Measurements from ENCODE around the gene PNMA8B.
A peak's percentile ranks its signal among the peaks of the same experiment; 100 is the strongest.
"Not testable (repeated sequence)": the region's sequence is repeated elsewhere in the genome, so short reads cannot be mapped to it uniquely, and the experiment has no call there.

The PNMA8B gene

GRCh38 chr19:46513461-46514236 is 18.0 kb upstream of the PNMA8B start:
- peak; percentile 60 for DNase-seq

DNA sequence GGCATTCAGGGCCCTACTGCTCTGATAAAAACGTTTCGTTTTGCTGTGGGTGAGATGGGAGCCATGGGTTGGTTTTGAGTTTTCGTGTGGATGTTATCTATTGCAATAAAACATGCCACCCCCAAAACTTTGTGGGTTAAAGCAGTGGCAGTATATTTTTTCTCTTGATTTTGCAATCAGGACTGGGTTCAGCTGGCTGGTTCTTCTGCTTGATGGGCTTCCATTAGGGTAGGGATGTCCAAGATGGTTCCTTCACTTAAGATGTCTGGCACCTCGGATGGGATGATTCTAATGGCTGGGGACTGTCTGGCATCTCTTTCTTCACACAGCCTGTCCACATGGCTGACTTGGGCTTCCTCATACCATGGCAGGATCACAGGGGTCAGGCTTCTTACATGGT is 15.6 kb upstream of the PNMA8B start:
- DNase-seq: no peak

GRCh38 chr19:46508206-46508605 is 12.5 kb upstream of the PNMA8B start:
- DNase-seq: no peak

DNA sequence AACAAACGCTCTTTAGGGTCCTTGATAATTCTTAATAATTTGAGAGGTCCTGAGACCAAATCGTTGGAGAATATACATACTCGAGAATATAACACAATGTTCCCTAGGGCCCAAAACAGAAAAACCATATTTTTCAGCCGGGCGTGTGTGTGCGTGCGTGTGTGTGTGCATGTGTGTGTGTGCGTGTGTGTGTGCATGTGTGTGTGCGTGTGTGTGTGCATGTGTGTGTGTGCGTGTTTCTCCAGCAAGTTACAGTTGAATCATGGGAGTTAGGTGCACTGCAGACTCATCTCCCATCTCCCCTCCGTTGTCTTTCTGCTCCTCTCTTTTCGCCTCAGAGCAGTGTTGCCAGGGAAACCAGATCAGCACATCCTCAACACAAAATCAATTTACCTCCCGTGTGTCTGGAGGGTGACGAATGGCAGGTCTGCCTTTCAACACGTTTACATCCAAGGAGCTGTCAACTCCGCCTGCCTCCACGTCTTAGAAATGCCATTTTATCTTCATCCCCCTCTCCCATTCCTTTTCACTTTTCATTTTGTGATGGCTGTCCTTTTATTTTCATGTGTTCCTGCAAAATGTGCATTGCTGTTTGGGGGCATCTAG is 8.3 kb upstream of the PNMA8B start:
- DNase-seq: no peak

GRCh38 chr19:46502891-46503290 is 7.2 kb upstream of the PNMA8B start:
- no peak for DNase-seq

DNA sequence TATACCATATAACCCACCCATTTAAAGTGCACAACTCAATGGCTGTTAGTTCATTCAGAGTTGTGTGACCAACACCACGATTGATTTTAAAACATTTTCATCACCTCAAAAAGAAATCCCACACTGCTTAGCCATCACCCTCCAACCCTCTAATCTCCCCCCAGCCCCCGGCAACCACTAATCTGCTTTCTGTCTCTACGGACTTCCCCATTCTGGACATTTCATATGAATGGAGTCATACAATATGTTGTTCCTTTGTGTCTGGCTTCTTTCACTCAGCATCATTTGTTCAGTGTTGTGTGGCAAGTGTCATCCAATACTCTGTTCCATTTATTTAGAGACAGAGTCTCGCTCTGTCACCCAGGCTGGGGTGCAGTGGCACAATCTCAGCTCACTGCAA is 4.0 kb upstream of the PNMA8B start:
- no peak for DNase-seq

- DNase-seq: no peak
Observed at GRCh38 chr19:46497773-46498172, 2.1 kb upstream of the PNMA8B start.

GRCh38 chr19:46496886-46497285 is 1.2 kb upstream of the PNMA8B start:
- DNase-seq: not testable (repeated sequence)

DNA sequence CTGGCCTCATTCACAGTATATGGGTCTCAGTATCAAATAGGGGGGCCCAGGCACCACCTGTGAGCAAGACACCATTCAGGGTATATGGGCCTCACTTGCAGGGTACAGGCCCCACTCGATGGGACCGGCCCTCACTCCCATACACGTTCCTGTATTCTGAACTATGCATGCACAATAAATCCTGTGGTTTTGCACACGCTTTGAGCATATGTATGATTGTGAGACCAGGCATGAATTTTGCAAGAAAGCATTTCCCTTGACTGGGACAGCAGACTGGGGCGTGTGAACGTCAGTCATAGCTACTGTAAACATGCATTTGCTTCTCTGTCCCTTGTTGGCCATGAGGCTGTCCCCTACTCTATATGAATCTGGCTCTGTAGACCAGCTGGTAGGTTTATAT is 637 bp upstream of the PNMA8B start:
- no peak for DNase-seq

GRCh38 chr19:46494941-46495785 is 504 bp downstream of the PNMA8B start:
- DNase-seq: no peak

DNA sequence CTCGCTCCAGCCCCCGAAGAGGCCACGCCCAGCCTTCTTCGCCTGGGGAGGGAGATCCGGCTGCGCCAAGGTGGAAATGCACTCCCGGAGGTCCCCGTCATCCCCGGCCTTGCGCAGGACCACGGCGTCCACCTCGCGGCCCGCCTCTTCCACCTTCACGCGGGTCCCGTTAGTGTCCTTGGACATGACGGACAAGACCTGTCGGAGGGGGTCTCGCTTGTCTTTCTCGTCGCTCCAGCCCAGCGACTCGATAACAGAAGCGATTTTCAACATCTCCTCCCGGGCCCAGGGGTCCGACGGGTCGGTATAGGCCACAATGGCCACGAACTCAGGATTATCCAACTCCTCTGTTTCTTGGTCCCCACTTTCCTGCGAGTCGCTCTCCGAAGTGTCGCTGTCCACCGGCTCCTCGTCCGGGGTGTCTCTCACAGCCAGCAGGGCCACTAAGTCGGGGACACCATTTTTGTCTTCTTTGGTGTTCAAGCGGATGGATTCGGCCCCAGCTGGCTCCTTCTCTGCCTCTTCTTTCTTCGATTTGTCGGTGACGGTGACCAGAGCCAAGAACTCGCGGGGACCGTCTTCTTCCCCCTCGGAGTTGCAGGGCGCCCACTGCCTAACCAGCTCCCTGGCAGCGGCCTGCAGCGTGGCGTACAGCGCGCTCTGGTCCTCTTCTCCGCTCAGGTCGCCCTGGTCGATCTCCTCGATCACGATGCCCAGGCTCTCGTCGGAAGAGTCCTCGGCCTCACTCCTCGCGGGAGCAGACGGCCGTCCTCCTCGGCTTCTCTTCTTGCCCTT is 1.3 kb downstream of the PNMA8B start:
- no peak for DNase-seq

DNA sequence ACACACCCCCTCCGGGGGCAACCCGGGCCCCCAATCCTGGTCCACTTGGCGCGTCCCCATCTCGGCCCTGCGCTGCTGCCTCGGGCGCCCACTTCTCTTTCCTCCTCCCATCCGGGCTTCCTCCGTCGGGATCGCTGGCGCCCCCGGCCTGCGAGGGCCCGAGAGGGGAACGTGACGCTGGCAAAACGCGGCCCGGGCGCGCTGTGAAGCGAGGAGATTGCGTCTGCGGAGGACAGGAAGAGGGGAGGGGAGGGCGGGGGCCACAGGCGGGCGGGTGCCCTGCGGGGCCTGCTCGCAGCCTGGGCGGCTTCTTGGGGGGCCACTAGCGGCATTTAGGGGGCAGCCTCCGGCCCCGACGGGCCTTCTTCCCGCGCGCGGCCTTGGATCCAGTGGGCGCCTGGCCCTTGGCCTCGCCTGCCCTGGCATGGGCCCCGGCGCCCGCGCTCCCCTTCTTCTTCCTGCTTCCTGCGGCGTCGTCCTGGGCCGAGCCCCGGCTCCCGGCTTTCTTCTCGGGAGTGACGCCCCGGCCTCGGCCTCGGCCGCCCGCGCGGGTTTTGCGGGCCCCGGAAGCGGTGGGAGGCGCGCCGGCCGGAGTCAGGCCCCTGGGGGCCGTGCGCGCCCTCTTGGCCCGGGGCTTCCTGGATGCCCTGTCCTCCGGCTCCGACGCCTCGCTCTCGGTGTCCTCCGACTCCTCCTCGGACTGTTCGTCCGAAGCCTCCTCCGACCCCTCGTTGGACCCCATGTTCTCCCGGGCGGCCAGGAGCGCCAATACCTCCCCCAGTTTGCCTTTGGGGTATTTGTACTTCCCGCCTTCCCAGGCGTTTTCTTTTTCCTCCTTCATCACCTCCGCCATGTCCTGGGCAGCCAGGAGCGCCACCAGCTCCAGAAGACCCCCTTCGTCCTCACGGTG is 2.2 kb downstream of the PNMA8B start:
- DNase-seq: peak; percentile 28

GRCh38 chr19:46492841-46493235 is 2.8 kb downstream of the PNMA8B start:
- DNase-seq: no peak

DNA sequence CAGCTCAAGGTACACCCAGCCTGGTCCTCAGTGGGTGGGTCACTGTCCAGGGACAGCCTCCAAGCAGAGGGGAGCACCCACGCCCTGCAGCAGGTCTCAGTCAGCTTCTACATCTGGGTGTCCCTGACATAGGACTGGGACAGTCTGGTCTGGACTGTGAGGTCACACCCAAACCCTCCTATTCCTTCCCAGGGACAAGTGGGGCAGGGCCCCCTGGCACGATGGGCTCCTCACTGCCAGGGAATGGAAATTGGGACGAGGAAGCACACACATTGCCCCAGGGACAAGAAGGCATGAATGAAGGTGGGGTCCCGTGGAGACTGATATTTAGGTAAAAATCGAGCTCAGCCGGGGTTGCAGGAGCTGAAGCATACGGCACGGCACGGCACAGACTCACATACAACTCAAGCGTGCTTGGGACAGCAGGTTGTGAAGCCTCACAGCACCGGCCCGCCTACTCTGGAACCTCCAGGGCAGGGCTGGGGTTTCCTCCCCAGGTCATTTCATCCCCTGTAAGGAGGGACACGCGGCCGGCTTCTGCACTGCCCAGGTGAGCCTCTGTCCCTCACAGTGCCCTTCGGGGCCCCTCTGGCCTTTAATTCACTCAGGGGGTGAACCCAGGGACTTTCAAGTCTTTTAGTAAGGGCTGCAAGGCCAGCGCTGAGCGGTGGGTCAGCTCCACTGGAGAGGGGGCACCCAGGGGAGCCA is 3.5 kb downstream of the PNMA8B start:
- DNase-seq: no peak

- DNase-seq: no peak
Observed at GRCh38 chr19:46490774-46491173, 4.9 kb downstream of the PNMA8B start.

DNA sequence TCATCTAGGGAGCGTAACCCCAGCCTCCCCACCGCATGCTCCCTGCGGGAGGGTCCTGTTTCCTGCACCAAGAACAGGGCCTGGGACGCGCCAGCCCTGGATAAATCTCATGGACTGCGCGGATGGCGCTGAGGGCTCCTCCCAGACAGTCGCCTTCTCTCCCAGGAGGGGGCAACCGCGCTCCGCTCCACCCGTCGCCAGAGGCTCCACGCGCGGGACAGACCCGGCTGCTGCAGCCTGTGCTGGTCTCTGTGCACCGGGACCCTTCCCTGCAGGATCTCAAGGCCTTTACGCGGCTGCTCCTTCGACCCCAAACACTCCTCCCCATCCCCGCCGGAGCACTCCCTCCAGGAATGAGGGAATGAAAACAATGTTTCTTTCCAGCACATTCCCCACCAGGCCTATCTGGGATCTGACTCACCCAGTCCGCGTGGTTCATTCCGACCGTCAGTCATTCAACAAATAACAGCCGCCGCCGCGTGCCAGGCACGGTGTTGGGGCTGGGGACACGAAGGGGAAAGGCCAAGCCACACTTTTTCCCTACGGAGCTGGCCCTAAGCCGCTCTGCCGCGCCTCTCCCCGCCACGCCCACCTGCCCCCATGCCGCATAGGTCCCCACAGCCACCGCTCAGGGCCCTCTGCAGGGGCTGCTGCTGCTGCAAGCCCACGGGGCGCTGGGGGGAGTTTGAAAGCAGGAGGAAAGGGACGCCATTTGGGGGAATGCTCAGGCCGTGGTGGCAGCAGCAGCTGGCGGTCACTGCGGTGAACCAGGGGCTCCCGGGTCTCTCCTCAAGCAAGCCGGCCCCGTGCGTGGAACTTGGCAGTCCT is 6.0 kb downstream of the PNMA8B start:
- DNase-seq: no peak

DNA sequence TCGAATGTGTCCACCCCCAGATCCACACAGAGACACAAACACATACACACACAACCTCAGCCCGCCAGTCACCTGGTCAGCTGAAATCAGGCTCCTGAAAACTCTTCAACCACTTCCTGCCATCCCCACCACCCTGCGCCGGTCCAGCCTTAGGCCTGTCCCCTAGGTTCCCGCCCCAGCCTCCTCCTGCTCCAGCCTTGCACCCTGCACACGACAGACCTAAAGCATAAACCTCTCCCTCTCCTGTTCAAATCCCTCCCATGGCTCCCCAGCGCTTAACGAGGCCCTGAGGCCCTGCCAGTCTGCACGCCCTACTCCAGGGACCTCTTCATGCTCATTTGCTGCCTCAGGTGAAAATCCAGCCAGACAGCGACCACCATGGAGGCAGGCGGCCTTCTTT is 7.1 kb downstream of the PNMA8B start:
- DNase-seq: no peak

- DNase-seq: peak; percentile 52
Observed at GRCh38 chr19:46487802-46488445, 7.7 kb downstream of the PNMA8B start.

DNA sequence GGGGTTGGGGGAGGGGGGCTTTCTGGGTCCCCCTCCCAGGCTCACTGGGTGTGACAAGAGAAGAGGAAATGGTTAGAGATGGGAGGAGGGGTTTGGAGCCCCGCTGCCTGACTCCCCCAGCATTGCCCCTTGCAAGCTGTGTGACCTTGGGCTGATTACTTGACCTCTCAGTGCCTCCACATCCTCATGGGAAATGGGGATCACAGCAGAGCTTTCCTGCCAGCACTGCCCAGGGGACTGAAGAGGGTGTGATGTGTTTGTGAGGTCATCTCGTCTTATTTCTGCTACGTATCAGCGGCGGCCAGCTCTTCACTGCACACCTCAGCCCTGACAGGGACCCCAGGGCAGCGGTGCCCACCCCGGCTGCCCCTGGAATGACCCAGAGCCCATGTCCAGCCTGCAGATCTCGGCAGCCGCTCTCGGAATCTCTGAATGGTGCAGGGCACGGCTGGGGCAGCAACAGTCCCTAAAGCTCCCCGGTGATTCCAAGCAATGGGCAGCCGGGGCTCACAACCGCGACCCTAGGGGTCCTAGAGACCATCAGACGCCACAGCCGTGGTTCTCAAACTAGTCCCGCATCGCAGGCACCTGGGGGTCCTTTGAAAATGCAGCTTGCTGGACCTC is 8.4 kb downstream of the PNMA8B start:
- no peak for DNase-seq

All from CD4-positive, alpha-beta T cell treated with Interferon gamma for 1 hour (primary cell).